Smooth muscle cell (in vitro differentiated cells): ENCODE data around the gene SPON1. TPM values are rescaled to one million over a fixed set of nuclear protein-coding genes. Genes with fewer than 3 reads are reported as not detected.

Source experiments
- DNase-seq: peaks from one replicate; lab custom pipeline; 2025; ENCODE audit not compliant: unreplicated experiment; lab: John Stamatoyannopoulos, UW
- H2AFZ ChIP-seq: fragments of 200-600 bp; sonication (generic); 2 replicates; pipeline ENCODE4 v1.6.0; 2016; ENCODE audit warnings: antibody characterized with exemption, low read depth, mild to moderate bottlenecking
- H3F3A ChIP-seq: fragments of 200-600 bp; sonication (generic); 2 replicates; pipeline ENCODE4 v1.6.0; 2017; ENCODE audit warnings: antibody characterized with exemption, low read depth
- H3K27ac ChIP-seq: fragments of 200-600 bp; sonication (generic); 2 replicates; pipeline ENCODE4 v1.5.1; 2016; ENCODE audit warnings: low read depth, mild to moderate bottlenecking
- H3K27me3 ChIP-seq: fragments of 200-600 bp; sonication (generic); 2 replicates; pipeline ENCODE4 v1.6.1; 2016; ENCODE audit warnings: low read depth, mild to moderate bottlenecking
- H3K36me3 ChIP-seq: fragments of 200-600 bp; sonication (generic); 2 replicates; pipeline ENCODE4 v1.5.1; 2016; ENCODE audit warnings: low read depth
- H3K4me1 ChIP-seq: fragments of 200-600 bp; sonication (generic); 2 replicates; pipeline ENCODE4 v1.5.1; 2016; ENCODE audit warnings: low read depth
- H3K4me2 ChIP-seq: fragments of 200-600 bp; sonication (generic); 2 replicates; pipeline ENCODE4 v1.6.0; 2016; ENCODE audit warnings: mild to moderate bottlenecking
- H3K4me3 ChIP-seq: fragments of 200-600 bp; sonication (generic); 2 replicates; pipeline ENCODE4 v1.5.1; 2016; ENCODE audit warnings: mild to moderate bottlenecking
- H3K79me2 ChIP-seq: fragments of 200-600 bp; sonication (generic); 2 replicates; pipeline ENCODE4 v1.6.0; 2016; ENCODE audit warnings: low read depth, mild to moderate bottlenecking
- H3K9ac ChIP-seq: fragments of 200-600 bp; sonication (generic); 2 replicates; pipeline ENCODE4 v1.6.0; 2016; ENCODE audit warnings: low read depth
- H3K9me3 ChIP-seq: fragments of 200-600 bp; sonication (generic); replicated peaks from 2 replicates; pipeline ENCODE4 v1.5.1; 2016; ENCODE audit warnings: low read depth
- H4K20me1 ChIP-seq: fragments of 200-600 bp; sonication (generic); 2 replicates; pipeline ENCODE4 v1.6.0; 2016; ENCODE audit warnings: low read depth
- CTCF ChIP-seq: fragments of 200-600 bp; sonication (generic); IDR thresholded peaks from 2 replicates; pipeline ENCODE4 v1.5.1; 2017; ENCODE audit warnings: borderline replicate concordance, mild to moderate bottlenecking, antibody characterized with exemption; ENCODE audit not compliant: insufficient read depth, poor library complexity, severe bottlenecking
- WGBS: methylation state at CpG from one replicate; pipeline ENCODE4 v1.1.7; 2016; ENCODE audit warnings: low lambda C conversion rate; 5-methylcytosine and 5-hydroxymethylcytosine counted together
- polyA plus RNA-seq: library from polyadenylated mRNA; unstranded; fragments of >200 nt; fragmentation: Nextera tagmentation; extraction: Ambion mirVana; gene quantifications from 2 replicates; pipeline ENCODE4 v1.2.1, GENCODE V29; 2016
- small RNA-seq: library from RNA; depleted of rRNA; stranded (forward); fragments of <200 nt; gene quantifications from one replicate; pipeline ENCODE3, GENCODE V24; 2014
- total RNA-seq: library from RNA; depleted of rRNA; stranded (reverse); fragments of >200 nt; gene quantifications from 2 replicates; pipeline ENCODE4 v1.2.3, GENCODE V29; 2014

SPON1 gene
- total and polyA plus RNA-seq, 2 experiments from 2014 or later: 38.0 to 40.6 TPM

GRCh38 chr11:14315130-14315529 is 352.6 kb downstream of the SPON1 start:
- DNase-seq: no peak
- no peak overlapping the region for H3K4me2 ChIP-seq
- peaks cover 20% of the 10 kb centered on the region for H3K4me1 ChIP-seq
- no peak overlapping the region for H2AFZ ChIP-seq
- H4K20me1 ChIP-seq: peaks cover 93% of the 10 kb centered on the region
- no peaks in the 10 kb centered on the region for H3K9me3 ChIP-seq
- no peak for TF ChIP-seq CTCF
- H3K9ac ChIP-seq: no peak overlapping the region
- H3K27me3 ChIP-seq: no peaks in the 10 kb centered on the region
- no peak overlapping the region for H3K4me3 ChIP-seq
- H3K27ac ChIP-seq: no peak overlapping the region
- no peaks in the 10 kb centered on the region for H3F3A ChIP-seq
- WGBS: 100% methylated on average over 2 of the region's 2 CpGs
- H3K79me2 ChIP-seq: peaks cover 45% of the 10 kb centered on the region
- no peaks in the 10 kb centered on the region for H3K36me3 ChIP-seq

Small RNA genes lying within 50 kb of the gene (small RNA-seq; reads per million reads assigned to genes)
- gene RNA5SP332: 0.21 reads per million
